Keratinocyte (primary cell): ENCODE results near the gene CTTNBP2.

ENCODE experiments used
- CTCF ChIP-seq, 3 experiments: IDR thresholded peaks in 1 of 3; conservative IDR thresholded peaks in 1 of 3; optimal IDR thresholded peaks in 1 of 3; 2 replicates in 2 of 3; 3 replicates in 1 of 3; pipeline versions ENCODE3 to v1.5.1; 2011; ENCODE audit warnings: low read length in 3 of 3, mild to moderate bottlenecking in 3 of 3, moderate library complexity in 2 of 3, control low read depth in 1 of 3, inconsistent platforms in 1 of 3; ENCODE audit not compliant: insufficient read depth in 2 of 3; ENCODE audit errors: extremely low read depth in 1 of 3
- EZH2 ChIP-seq: IDR thresholded peaks from one replicate; pipeline ENCODE4 v1.6.1; 2012; ENCODE audit warnings: inconsistent platforms, mild to moderate bottlenecking, low read length, moderate library complexity

GRCh38 chr7:117665368-117665767 is 207.9 kb downstream of the CTTNBP2 start:
- TF ChIP-seq EZH2: no peak
- no peak for TF ChIP-seq CTCF (optimal IDR thresholded peaks at IDR 0.05 in 1 of 3, IDR thresholded peaks at IDR 0.05 in 1 of 3, conservative IDR thresholded peaks at IDR 0.05 in 1 of 3; ENCODE audit: extremely low read depth in 1 of 3, insufficient read depth in 2 of 3, low read length in 3 of 3)
